ENCODE measurements around the gene CCDC73.

DNA sequence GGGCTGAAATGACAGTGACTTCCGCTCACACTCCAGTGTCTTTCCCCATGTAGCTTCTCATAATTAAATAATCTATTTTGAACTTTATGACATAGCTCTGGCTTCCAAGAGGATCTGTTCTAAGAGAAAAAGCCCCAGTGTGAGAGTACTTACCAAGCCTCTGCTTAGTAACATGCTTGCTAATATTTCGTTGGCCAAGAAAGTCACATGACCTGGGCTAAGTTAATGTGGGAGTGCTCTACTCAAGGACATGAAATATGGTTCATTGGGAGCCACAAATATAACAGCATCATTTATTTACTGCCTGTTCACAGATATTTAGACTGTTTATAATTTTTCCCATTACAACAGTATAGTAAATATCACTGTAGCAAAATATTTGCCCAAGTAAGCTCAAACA, 42.5 kb downstream of the CCDC73 start:
- TF ChIP-seq, protein P1, sequence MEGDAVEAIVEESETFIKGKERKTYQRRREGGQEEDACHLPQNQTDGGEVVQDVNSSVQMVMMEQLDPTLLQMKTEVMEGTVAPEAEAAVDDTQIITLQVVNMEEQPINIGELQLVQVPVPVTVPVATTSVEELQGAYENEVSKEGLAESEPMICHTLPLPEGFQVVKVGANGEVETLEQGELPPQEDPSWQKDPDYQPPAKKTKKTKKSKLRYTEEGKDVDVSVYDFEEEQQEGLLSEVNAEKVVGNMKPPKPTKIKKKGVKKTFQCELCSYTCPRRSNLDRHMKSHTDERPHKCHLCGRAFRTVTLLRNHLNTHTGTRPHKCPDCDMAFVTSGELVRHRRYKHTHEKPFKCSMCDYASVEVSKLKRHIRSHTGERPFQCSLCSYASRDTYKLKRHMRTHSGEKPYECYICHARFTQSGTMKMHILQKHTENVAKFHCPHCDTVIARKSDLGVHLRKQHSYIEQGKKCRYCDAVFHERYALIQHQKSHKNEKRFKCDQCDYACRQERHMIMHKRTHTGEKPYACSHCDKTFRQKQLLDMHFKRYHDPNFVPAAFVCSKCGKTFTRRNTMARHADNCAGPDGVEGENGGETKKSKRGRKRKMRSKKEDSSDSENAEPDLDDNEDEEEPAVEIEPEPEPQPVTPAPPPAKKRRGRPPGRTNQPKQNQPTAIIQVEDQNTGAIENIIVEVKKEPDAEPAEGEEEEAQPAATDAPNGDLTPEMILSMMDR (conservative IDR thresholded peaks at IDR 0.05; ENCODE audit: low read depth, low read length) = no peak
- TF ChIP-seq EZH2 (IDR thresholded peaks at IDR 0.05; ENCODE audit: low read length, unreplicated experiment) (no peak), EZH2phosphoT487 (IDR thresholded peaks at IDR 0.05; ENCODE audit: borderline replicate concordance, low read length) (no peak)
